Measurements from ENCODE around the gene ANKRD34A.

DNA sequence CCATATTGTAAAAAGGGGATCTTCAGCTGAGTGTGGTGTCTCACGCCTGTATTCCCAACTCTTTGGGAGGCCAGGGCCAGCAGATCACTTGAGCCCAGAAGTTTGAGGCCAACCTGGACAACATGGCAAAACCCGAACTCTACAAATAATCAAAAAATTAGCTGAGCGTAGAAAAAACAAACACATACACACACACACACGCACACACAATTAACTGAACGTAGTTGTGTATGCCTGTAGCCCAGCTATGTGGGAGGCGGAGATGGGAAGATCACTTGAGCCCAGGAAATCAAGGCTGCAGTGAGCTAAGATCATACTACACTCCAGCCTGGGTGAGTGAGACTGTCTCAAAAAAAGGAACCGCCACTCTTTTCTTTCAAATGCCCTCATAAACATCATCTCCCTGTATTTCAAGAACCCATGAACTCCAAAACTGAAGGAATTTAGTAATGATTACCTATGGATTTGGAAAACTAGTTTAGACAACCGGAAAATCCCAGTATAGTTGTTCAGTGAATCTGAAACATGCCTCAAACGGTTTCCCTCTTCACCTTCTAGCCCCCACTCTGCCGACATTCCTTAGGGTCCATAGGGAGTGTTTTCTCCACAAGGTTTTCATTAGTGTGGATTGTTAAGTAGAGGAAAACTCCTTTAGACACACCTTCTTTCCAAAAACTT is 27.5 kb upstream of the ANKRD34A start:
- TF ChIP-seq, protein P1, sequence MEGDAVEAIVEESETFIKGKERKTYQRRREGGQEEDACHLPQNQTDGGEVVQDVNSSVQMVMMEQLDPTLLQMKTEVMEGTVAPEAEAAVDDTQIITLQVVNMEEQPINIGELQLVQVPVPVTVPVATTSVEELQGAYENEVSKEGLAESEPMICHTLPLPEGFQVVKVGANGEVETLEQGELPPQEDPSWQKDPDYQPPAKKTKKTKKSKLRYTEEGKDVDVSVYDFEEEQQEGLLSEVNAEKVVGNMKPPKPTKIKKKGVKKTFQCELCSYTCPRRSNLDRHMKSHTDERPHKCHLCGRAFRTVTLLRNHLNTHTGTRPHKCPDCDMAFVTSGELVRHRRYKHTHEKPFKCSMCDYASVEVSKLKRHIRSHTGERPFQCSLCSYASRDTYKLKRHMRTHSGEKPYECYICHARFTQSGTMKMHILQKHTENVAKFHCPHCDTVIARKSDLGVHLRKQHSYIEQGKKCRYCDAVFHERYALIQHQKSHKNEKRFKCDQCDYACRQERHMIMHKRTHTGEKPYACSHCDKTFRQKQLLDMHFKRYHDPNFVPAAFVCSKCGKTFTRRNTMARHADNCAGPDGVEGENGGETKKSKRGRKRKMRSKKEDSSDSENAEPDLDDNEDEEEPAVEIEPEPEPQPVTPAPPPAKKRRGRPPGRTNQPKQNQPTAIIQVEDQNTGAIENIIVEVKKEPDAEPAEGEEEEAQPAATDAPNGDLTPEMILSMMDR (conservative IDR thresholded peaks at IDR 0.05; ENCODE audit: low read depth in 2 of 2): no peak
- TF ChIP-seq CREB1 (CRISPR knock-in tag; IDR thresholded peaks at IDR 0.05; ENCODE audit: low read depth) (no peak), POLR2AphosphoS5 (IDR thresholded peaks at IDR 0.05; ENCODE audit: low read depth) (peak; percentile 70), EZH2 (IDR thresholded peaks at IDR 0.05; ENCODE audit: low read depth, unreplicated experiment) (no peak), ZNF114 (CRISPR knock-in tag; IDR thresholded peaks at IDR 0.05) (no peak), EZH2phosphoT487 (IDR thresholded peaks at IDR 0.05; ENCODE audit: unreplicated experiment) (no peak), ZNF331 (CRISPR knock-in tag; IDR thresholded peaks at IDR 0.05; ENCODE audit: low read depth) (no peak)
- TF ChIP-seq, protein P2, sequence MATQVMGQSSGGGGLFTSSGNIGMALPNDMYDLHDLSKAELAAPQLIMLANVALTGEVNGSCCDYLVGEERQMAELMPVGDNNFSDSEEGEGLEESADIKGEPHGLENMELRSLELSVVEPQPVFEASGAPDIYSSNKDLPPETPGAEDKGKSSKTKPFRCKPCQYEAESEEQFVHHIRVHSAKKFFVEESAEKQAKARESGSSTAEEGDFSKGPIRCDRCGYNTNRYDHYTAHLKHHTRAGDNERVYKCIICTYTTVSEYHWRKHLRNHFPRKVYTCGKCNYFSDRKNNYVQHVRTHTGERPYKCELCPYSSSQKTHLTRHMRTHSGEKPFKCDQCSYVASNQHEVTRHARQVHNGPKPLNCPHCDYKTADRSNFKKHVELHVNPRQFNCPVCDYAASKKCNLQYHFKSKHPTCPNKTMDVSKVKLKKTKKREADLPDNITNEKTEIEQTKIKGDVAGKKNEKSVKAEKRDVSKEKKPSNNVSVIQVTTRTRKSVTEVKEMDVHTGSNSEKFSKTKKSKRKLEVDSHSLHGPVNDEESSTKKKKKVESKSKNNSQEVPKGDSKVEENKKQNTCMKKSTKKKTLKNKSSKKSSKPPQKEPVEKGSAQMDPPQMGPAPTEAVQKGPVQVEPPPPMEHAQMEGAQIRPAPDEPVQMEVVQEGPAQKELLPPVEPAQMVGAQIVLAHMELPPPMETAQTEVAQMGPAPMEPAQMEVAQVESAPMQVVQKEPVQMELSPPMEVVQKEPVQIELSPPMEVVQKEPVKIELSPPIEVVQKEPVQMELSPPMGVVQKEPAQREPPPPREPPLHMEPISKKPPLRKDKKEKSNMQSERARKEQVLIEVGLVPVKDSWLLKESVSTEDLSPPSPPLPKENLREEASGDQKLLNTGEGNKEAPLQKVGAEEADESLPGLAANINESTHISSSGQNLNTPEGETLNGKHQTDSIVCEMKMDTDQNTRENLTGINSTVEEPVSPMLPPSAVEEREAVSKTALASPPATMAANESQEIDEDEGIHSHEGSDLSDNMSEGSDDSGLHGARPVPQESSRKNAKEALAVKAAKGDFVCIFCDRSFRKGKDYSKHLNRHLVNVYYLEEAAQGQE (IDR thresholded peaks at IDR 0.05; ENCODE audit: unreplicated experiment): no peak
- TF ChIP-seq, protein P3, sequence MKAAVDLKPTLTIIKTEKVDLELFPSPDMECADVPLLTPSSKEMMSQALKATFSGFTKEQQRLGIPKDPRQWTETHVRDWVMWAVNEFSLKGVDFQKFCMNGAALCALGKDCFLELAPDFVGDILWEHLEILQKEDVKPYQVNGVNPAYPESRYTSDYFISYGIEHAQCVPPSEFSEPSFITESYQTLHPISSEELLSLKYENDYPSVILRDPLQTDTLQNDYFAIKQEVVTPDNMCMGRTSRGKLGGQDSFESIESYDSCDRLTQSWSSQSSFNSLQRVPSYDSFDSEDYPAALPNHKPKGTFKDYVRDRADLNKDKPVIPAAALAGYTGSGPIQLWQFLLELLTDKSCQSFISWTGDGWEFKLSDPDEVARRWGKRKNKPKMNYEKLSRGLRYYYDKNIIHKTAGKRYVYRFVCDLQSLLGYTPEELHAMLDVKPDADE (IDR thresholded peaks at IDR 0.05): no peak
